ENCODE measurements around the gene LYL1. TPM values are rescaled to one million over a fixed set of nuclear protein-coding genes. Genes with fewer than 3 reads are reported as not detected.

The LYL1 gene
- total and polyA plus RNA-seq, 2 of the 4 experiments (the other 2 are of a cell fraction), result 0.36 to 0.39 TPM

DNA sequence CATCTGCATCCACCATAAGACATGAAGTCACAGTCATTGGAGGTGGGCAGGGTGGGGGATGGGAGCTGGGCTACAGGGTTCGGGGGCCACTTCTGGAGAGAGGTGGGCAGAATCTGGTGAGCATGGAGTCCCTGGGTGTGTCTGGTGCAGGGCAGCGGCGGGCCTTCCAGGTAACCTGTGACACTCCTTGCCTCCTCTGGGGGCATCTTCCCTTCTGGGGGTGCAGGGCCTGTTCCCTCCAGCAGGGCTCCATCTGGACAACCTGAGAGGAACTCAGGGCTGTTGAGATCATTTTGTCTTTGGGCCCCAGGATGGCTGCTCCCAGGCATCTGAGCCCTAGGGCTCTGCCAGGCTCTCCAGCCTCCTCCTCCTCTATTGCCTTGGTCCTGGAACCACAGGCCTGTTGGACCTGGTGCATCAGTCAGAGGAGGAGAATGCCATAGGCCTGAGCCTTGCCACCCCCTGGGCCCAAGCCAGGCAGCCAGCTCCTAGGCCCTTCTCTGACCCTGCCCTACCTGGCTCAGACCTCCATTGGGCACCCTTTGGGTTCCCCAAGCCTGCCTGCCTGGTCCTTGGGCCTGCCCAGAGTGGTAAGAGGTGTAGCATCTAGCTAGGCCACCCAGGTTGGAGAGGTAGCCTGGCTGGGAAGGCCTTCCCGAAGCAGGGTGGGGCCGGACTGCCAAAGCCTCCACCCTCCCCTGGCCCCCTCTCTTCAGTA lies 13.4 kb downstream of the LYL1 start:
- Histone ChIP-seq H3K27ac (ENCODE audit: insufficient read depth, low read length) (no peak overlapping the region), H3K9me3 (ENCODE audit: control insufficient read depth, insufficient read depth, low read length) (no peaks in the 10 kb centered on the region), H2BK120ac (ENCODE audit: low read depth, low read length) (no peak overlapping the region), H3K36me3 (ENCODE audit: control insufficient read depth, insufficient read depth, low read length) (peaks cover 38% of the 10 kb centered on the region), H2BK20ac (ENCODE audit: low read depth, low read length) (no peak overlapping the region), H3K79me1 (ENCODE audit: low read depth in 1 of 2, low read length in 2 of 2) (0 out of 4 replicates have a peak, but pooled peaks cover 0 to 8% of the 10 kb centered on the region in 2 experiments), H3K27me3 (ENCODE audit: control insufficient read depth, insufficient read depth, low read length) (no peaks in the 10 kb centered on the region), H3K9me1 (ENCODE audit: insufficient read depth, low read length) (no peaks in the 10 kb centered on the region), H2BK15ac (ENCODE audit: low read depth, low read length) (no peak overlapping the region), H3K18ac (ENCODE audit: low read depth, low read length) (no peak overlapping the region), H3K14ac (replicated peaks; ENCODE audit: low read depth, low read length) (no peak overlapping the region), H4K91ac (ENCODE audit: insufficient read depth, low read depth, low read length) (no peak overlapping the region), H2AFZ (replicated peaks; ENCODE audit: low read length, poor library complexity) (no peak overlapping the region), H2BK5ac (ENCODE audit: low read depth, low read length, poor library complexity, severe bottlenecking) (no peak overlapping the region), H2AK5ac (ENCODE audit: low read depth, low read length) (no peak overlapping the region), H2AK9ac (replicated peaks; ENCODE audit: low read depth, low read length, poor library complexity) (no peak overlapping the region), H3K4me2 (ENCODE audit: low read depth, low read length) (no peak overlapping the region), H4K5ac (ENCODE audit: low read depth, low read length) (no peak overlapping the region), H4K8ac (ENCODE audit: low read depth in 2 of 2, low read length in 2 of 2) (no peak overlapping the region), H3K56ac (ENCODE audit: extremely low read depth, insufficient read depth, low read length) (no peak overlapping the region), H4K20me1 (ENCODE audit: insufficient read depth, low read length) (peaks cover 15% of the 10 kb centered on the region; the same call in 1 of the 2 replicates), H3K9ac (ENCODE audit: low read depth, low read length) (no peak overlapping the region), H3K4me3 (ENCODE audit: insufficient read depth, low read depth, low read length) (no peak overlapping the region), H3K4me1 (ENCODE audit: control insufficient read depth, insufficient read depth, low read length) (peaks cover 9% of the 10 kb centered on the region; the same call in 1 of the 2 replicates), H3K4ac (ENCODE audit: low read depth, low read length) (no peak overlapping the region), H3K23ac (ENCODE audit: low read depth, low read length) (no peak overlapping the region)
- ChIA-PET POLR2A (ENCODE audit: unreplicated experiment) (no interaction called here), CTCF (interaction anchor here (1.1 kb wide), 1 partner anchor 31 kb away, joined by 3 read pairs; no protein-coding TSS in a partner anchor)
- no peak for TF ChIP-seq POLR2A (IDR thresholded peaks at IDR 0.05; ENCODE audit: low read depth, low read length)
- TF ChIP-seq CTCF (conservative IDR thresholded peaks at IDR 0.05; ENCODE audit: low read depth, low read length), result peak; percentile 49
- dilution Hi-C loops (cut with HindIII; ENCODE audit: low sequenced_read_pairs, unreplicated experiment), result no loop called here
- DNase-seq (no peak), ATAC-seq (ENCODE audit: low read depth) (no peak)
- no TSS peak for BruUV-seq (replicated peaks)
- in situ Hi-C loops (cut with MboI; ENCODE audit: low sequenced_read_pairs), result no loop called here
- intact Hi-C loops (cut with micrococcal nuclease), result no loop called here
- 88% methylated on average over 3 of the region's 5 CpGs; no CpG with 5 or more reads in 1 of the 2 experiments for WGBS, 2 experiments (ENCODE audit: extremely low coverage in 2 of 2, insufficient read length in 1 of 2)
